ENCODE measurements around the gene DAB1.

Gene DAB1

DNA sequence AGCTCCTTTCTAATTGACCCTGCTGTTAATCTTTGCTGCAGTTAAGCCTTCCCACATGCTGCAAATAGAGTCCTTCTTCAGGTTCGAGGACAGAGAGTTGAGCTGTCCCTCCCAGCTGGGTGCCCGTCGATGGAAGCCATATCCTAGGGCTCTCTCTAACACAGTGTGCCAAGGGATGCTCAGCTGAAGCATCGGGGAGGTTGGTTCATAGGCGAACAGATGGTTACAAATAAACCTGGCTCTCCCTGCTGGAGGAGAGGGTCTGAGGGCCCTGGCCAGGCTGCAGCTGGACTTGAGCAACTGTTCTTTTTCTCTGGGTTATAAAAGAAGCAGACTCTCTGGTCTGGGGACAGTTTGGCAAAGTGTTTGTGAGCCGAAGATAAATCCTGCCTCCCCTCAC lies 337.7 kb downstream of the DAB1 start:
- TF ChIP-seq, protein P1, sequence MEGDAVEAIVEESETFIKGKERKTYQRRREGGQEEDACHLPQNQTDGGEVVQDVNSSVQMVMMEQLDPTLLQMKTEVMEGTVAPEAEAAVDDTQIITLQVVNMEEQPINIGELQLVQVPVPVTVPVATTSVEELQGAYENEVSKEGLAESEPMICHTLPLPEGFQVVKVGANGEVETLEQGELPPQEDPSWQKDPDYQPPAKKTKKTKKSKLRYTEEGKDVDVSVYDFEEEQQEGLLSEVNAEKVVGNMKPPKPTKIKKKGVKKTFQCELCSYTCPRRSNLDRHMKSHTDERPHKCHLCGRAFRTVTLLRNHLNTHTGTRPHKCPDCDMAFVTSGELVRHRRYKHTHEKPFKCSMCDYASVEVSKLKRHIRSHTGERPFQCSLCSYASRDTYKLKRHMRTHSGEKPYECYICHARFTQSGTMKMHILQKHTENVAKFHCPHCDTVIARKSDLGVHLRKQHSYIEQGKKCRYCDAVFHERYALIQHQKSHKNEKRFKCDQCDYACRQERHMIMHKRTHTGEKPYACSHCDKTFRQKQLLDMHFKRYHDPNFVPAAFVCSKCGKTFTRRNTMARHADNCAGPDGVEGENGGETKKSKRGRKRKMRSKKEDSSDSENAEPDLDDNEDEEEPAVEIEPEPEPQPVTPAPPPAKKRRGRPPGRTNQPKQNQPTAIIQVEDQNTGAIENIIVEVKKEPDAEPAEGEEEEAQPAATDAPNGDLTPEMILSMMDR (conservative IDR thresholded peaks at IDR 0.05; ENCODE audit: low read depth, low read length) = no peak
- no peak overlapping the region for H3K4me3 ChIP-seq (ENCODE audit: low read length)
- no peak for DNase-seq (ENCODE audit: low read depth)

DNA sequence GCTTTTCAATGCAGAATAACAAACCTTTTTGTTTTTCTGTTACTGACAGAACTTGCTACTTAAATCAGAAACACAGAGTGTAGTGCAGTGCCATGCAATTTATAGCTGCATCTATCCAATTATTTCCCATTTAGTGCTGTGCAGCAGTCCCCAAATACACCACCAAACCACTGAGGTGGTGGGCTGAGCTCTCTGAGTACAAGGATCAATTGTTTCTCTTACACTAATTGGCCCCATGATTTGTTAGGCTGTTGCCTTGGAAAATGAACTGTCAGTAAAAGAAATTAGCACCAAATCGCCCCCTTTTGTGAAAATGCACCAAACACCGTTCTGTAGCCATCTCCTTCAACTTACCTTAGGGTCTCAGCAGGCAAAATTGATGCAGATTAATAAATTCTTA lies 339.2 kb downstream of the DAB1 start:
- H3K4me3 ChIP-seq (ENCODE audit: low read length) = no peak overlapping the region
- TF ChIP-seq, protein P1 (conservative IDR thresholded peaks at IDR 0.05; ENCODE audit: low read depth, low read length) = no peak
- no peak for DNase-seq (ENCODE audit: low read depth)

DNA sequence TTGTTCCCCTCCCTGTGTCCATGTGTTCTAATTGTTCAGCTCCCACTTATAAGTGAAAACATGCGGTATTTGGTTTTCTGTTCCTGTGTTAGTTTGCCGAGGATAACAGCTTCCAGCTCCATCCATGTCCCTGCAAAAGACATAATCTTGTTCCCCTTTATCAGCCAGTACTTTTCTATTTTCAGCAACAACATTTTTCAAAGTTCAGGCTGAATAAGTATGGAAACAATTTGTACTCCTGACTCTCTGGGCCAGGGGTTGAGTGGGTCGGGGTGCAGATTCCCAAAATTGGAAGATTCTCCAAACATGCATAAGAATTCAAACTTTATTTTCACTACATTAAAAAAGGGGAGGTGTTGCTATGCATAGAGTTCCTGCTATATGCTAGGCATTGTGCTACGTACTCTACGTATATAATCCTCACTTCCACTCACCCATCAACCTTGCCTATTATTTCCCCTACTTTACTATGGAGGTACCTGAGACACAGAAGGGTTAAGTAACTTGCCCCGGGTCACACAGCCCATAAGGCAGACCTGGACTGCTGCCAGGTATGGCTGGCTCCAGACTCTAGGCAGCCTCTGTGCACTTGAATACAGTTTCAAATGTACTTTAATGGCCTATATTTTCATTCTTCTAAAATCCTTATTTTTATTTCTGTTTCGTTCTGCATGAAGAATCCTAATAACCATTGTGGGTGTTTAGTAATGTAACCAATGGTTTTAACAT lies 341.0 kb downstream of the DAB1 start:
- TF ChIP-seq, protein P1 (conservative IDR thresholded peaks at IDR 0.05; ENCODE audit: low read depth, low read length) = no peak
- no peak overlapping the region for H3K4me3 ChIP-seq (ENCODE audit: low read length)
- no peak for DNase-seq (ENCODE audit: low read depth)

DNA sequence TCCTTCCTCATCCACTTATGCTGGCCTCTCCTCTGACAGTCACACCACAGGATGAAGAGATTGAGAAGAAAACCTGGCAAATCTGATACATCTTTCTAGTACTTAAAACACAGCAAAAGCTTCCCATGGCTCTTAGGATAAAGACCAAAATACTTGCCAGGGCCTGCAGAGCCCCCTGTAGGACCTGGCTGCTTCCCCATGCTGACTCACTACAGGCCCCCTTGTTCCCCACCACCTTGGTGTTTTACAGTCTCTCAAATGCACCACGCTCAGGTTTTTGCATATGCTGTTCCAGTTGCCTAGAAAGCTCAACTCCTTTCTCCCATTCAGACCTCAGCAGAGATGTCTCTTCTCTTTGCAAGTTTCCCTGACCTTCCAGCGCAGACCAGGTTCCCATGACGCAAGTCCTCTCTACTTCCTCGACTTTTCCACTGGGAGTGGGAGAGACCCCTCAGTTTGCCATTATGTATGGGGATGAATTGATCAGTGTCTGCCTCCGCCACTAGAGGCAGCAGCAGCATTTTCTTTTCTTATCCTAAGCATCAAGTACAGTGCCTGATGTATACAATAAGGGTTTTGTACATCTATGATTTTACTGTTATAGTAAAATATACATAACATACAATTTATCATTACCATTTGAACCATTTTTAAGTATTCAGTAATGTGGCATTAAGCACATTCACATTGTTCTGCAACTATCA lies 344.3 kb downstream of the DAB1 start:
- TF ChIP-seq, protein P1 (conservative IDR thresholded peaks at IDR 0.05; ENCODE audit: low read depth, low read length) = peak; percentile 43
- no peak for DNase-seq (ENCODE audit: low read depth)
- H3K4me3 ChIP-seq (ENCODE audit: low read length) = no peak overlapping the region

DNA sequence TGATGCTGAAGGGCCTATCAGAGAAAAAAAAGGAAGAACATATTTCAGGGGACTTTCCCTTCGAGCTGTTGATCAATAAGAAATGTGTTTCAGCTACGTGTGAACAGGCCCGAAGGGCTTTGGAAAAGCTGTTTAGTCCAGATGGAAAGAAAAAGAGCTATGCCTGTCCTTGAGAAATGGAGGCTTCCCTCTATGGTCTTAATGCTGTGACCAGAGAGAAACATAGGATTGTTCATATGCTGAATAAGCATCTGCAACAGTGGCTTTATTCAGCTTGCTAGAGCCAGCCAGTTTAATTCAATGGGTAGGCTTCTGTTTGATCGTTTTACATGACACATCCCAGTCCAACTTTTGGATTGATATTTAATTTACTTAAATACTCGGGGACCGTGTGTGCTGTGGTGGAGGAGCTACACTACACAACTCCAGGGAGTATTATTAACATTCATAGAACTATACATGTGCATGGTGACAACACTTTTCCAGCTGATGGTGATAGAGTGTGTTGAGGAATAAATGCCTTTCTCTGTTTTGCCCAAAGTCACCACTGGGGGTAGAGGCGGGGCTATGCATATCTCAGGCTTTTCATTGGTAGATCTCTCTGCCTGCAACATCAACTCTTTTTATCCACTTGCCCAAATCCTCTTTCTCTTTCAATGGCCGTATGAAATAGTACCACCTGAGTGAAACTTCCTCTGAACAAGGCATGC lies 351.3 kb downstream of the DAB1 start:
- TF ChIP-seq, protein P1 (conservative IDR thresholded peaks at IDR 0.05; ENCODE audit: low read depth, low read length) = no peak
- no peak for DNase-seq (ENCODE audit: low read depth)
- no peak overlapping the region for H3K4me3 ChIP-seq (ENCODE audit: low read length)

DNA sequence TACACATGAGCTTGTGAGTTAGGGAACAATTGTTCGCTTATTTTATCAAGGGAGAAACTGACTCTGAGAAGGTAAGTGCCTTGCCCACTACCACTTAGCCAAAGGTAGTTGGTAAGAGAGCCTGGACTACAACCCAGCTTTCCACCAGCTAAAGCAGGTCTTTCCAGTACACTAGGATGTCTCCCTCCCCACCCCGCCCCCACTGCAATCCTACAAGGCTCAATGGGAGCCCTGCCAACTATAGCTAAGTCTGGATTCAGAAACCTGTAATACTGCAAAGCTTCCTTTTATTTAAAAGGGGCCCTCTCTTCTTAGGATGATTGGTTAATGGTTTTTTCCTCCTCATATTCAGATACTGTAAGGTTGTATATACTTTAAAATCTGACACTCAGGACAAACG lies 356.0 kb downstream of the DAB1 start:
- H3K4me3 ChIP-seq (ENCODE audit: low read length) = no peak overlapping the region
- peak; percentile 25 for DNase-seq (ENCODE audit: low read depth)
- TF ChIP-seq, protein P1 (conservative IDR thresholded peaks at IDR 0.05; ENCODE audit: low read depth, low read length) = no peak

Data from retinal pigment epithelial cell (primary cell).